NCI-H2029 treated with DMSO at 0.1 percent for 48 hours (cell line): ENCODE data around the gene USF1.
"Not testable (repeated sequence)": the region's sequence is repeated elsewhere in the genome, so short reads cannot be mapped to it uniquely, and the experiment has no call there.

Experiments used
- DNase-seq: peaks from one replicate; lab custom pipeline; 2025; lab: John Stamatoyannopoulos, UW

Gene USF1

GRCh38 chr1:161047436-161048420 is 2.0 kb upstream of the USF1 start:
- DNase-seq, result no peak

- no peak for DNase-seq
Observed at GRCh38 chr1:161046605-161047228, 940 bp upstream of the USF1 start.

GRCh38 chr1:161044908-161045735 is 655 bp downstream of the USF1 start:
- DNase-seq, result peak; percentile 27

- DNase-seq, result no peak
Observed at GRCh38 chr1:161044535-161044907, 1.3 kb downstream of the USF1 start.

GRCh38 chr1:161039546-161039945 is 6.2 kb downstream of the USF1 start:
- DNase-seq, result no peak

- no peak for DNase-seq
Observed at GRCh38 chr1:161039154-161039545, 6.6 kb downstream of the USF1 start.

GRCh38 chr1:161038523-161039153 is 7.1 kb downstream of the USF1 start, which contains the start of gene TSTD1:
TSS of gene TSTD1 (minus strand) at chr1:161038964. CDS start at chr1:161038889, 75 bp downstream.
- DNase-seq, result peak; percentile 55

GRCh38 chr1:161037661-161038522 is 7.9 kb downstream of the USF1 start:
- DNase-seq, result no peak

- DNase-seq, result no peak
Observed at GRCh38 chr1:161033751-161034150, 12.0 kb downstream of the USF1 start.

GRCh38 chr1:161032409-161032808 is 13.4 kb downstream of the USF1 start:
- no peak for DNase-seq

GRCh38 chr1:161031874-161032273 is 13.9 kb downstream of the USF1 start:
- DNase-seq, result no peak

GRCh38 chr1:161029466-161029865 is 16.3 kb downstream of the USF1 start:
- not testable (repeated sequence) for DNase-seq

- not testable (repeated sequence) for DNase-seq
Observed at GRCh38 chr1:161026954-161027353, 18.8 kb downstream of the USF1 start.

GRCh38 chr1:161022432-161022831 is 23.3 kb downstream of the USF1 start:
- DNase-seq, result not testable (repeated sequence)

GRCh38 chr1:161021970-161022353 is 23.8 kb downstream of the USF1 start:
- no peak for DNase-seq

GRCh38 chr1:161021165-161021969 is 24.4 kb downstream of the USF1 start:
- peak; percentile 97 for DNase-seq

GRCh38 chr1:161020509-161021164 is 25.1 kb downstream of the USF1 start, which contains the start of gene F11R:
TSS of gene F11R (minus strand) at chr1:161021152. CDS start at chr1:161021073, 79 bp downstream.
- peak; percentile 66 for DNase-seq

- peak; percentile 35 for DNase-seq
Observed at GRCh38 chr1:161019751-161020495, 25.9 kb downstream of the USF1 start.
